Stimulated activated CD8-positive, alpha-beta memory T cell treated with anti-CD3 and anti-CD28 coated beads, Interleukin-7, amount 100 ng/mL, for 4 hours (primary cell): ENCODE results near the gene SFTPA1.
A peak's percentile ranks its signal among the peaks of the same experiment; 100 is the strongest.
"Not testable (repeated sequence)": the region's sequence is repeated elsewhere in the genome, so short reads cannot be mapped to it uniquely, and the experiment has no call there.

ENCODE experiments used
- DNase-seq, 2 donors: peaks; one replicate each; pipeline ENCODE4 v3.0.0-alpha.2; 2020; ENCODE audit warnings: low read depth in 2 of 2

The SFTPA1 gene

DNA sequence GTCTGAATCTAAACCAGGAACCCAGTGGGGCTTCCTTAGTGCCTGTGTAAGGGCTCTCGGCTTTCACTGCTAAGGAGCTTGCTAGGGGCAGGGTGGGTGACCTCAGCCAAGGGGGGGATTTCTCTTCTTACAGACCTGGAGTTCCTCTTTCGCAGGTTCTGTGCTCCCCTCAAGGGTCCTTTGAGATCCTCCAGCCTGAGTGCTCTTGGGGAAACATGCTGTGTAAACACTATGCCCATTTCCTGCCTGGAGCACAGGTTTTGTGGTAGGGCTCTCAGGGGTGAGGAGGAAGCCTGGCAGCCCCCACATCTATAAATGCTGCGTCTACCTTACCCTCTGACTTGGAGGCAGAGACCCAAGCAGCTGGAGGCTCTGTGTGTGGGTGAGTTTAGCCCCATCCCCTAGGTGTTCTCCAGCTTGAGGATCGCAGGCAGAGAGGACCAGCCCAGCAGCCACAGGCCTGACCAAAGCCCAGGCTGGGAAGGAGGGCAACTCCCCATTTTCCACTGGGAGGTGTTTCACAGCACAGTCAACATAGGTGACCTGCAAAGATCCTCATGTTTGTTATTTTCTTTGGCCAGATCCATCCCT lies at the start of gene SFTPA1:
Gene SFTPA1, plus strand, starts transcription at position 339 of the 591 bp plus-strand sequence. CDS start 887 bp downstream, outside the sequence.
- DNase-seq: no peak

DNA sequence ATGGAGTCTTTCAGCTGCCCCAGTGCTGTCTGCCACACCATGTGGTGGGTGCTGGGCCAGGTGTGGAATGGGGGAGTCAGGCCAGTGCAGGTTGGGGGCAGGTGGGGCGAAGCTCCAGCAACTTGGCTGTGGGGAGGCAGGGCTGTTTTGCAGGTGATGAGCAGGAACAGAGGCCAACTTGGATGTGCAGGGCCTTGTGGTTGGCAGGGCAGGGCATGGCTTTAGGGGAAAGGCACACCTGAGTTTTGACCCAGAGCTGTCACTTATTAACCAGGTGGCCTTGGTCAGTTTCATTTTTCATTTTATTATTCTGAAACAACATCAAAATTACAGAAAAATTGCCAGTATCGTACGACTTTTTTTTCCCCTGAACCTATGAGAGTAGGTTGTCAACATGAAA lies 49.5 kb upstream of the SFTPA1 start:
- DNase-seq: no peak

DNA sequence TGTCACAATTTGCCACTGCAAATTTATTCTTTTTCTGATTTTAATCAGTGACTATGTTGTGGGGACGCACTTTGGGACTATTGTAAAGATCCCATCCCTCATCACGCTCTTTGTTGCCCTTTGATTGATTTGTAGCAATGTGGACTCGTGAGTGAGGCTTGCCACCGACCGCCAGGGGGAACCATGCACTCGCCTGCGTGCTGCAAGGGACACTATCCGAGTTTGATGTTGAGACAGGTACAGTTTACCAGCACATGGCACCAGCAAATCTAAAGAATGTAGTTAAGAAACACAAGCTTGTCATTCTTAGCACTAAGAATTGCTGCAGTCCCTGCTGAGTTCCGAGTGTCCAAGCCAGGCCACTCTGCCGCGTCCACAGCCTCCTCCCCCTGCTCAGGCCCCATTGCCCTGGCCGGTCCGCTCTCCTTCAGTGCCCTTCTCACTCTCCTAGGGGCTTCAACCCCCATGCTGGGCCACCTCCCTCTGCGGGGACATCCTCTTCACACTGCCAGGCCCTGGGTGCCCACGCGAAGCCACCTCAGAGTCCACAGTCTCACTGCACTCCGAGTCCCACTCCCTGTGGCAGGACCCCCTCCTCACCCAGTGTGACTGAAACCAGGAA lies 48.5 kb upstream of the SFTPA1 start:
- peak; percentile 12 to 16 for DNase-seq

DNA sequence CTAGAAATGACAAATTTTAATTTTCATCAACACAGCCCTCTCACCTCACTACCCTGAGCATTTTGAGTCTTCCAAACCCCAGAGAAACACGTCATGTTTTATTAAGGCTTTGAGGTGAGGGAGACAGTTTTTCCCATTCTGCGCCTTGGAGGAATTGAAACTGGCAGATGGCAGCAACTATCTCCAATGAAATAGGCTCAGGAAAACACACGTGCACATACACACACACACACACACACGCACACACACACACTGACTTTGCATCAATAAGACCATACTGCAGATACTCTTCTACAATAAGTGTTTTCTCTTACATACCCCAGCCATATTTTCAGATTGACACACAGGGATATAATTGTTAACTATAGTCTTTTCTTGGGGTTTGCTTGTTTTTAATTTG lies 47.3 kb upstream of the SFTPA1 start:
- DNase-seq: no peak

DNA sequence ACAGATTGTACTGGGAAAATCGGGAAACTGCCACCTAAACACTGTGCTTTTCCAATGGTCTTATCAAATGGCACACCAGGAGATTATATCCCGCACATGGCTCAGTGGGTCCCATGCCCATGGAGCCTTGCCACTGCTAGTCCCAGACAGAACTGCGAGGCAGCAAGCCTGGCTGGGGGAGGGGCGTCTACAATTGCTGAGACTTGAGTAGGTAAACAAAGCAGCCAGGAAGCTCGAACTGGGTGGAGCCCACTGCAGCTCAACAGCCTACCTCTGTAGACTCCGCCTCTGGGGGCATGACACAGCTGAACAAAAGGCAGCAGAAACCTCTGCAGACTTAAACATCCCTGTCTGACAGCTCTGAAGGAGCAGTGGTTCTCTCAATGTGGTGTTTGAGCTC lies 40.1 kb upstream of the SFTPA1 start:
- DNase-seq: not testable (repeated sequence)

DNA sequence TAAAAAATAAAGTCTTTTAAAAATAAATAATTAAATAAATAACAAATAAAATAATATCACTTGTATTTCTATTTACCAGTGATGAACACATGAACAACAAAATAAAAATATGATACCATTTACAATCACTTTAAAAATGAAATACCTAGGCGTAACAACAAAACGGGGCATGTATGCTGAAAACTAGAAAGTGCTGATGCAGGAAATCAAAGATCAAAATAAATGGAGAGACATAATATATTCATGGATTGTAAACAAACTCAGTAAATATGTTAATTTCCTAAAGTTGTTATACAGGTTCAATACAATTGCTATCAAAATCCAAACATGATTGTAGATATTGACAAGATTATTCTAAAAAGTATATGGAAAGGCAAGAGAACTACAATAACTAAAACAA lies 31.4 kb upstream of the SFTPA1 start:
- DNase-seq: no peak

DNA sequence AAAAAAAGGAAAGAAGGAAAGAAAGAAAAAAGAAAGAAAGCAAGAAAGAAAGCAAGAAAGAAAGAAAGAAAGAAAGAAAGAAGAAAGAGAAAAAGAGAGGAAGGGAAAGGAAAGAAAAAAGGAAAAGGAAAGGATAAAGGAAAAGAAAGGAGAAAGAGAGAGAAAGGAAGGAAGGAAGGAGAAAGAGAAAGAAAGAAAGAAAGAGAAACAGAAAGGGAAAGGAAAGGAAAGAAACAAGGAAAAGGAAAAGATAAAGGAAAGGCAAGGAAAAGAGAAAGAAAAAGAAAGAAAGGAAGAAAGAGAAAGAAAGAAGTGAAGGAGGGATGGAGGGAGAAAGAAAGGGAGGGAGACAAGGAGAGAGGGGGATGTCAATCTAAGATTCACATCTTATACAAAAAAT lies 29.7 kb upstream of the SFTPA1 start:
- no peak for DNase-seq

DNA sequence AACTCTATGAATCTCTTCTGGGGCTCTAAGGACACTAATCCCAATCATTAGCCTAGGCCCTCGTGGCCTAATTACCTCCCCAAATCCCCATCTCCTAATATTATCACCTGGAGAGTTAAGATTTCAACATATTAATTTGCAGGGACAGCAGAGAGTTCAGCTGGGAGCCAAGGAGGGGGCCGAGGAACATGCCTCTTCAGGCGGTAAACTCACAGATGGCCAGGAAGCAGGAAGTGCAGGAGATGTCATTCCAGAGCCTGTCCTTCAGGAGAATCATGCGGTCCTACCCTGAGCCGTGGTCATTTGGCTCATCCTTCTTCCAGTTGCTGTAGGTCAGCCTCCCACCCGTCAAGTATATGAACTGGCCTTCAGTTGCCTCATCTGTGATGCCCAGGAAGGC lies 28.6 kb upstream of the SFTPA1 start:
- no peak for DNase-seq

DNA sequence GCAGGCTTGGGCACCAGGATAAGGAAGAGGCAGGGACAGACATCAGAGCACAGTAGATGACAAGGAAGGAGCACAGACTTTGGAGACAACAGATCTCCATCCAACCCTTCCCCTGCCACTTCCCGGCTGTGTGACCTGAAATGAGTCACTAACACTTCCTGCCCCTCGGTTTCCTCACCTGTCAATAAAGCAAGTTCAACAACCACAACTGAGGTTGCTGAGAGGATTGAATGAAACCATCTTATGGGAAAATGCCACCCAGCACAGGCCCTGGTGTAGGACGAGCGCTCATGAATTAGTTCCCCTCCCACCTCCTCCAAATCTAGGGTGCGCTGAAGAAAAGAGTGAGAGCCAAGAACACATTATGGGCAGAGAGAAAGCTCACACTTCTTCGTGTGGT lies 27.8 kb upstream of the SFTPA1 start:
- not testable (repeated sequence) for DNase-seq

DNA sequence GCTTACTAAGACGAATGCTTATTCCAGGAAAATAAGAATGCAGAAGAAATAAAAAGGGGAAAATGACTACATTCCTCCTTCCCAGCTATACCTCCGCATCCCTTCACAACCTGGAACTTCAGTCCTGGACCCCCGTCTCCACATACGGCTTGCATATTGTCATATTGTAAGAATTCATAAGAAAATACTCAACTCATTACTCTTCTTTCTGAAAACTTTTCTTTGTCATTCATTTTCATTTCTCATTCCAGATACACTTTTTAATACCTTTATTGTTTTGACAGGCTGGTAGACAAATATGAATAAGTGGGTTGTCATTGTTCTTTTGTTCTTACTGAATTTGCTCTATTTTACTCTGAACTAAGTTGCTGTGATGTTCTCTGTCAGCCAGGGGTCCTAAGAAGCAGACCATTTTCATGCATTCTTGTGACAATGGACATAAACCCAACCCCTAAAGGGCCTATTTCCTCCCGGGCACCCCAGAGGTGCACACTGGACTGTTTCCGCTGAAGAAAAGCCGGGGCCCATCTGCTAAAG lies 27.2 kb upstream of the SFTPA1 start:
- DNase-seq: no peak

DNA sequence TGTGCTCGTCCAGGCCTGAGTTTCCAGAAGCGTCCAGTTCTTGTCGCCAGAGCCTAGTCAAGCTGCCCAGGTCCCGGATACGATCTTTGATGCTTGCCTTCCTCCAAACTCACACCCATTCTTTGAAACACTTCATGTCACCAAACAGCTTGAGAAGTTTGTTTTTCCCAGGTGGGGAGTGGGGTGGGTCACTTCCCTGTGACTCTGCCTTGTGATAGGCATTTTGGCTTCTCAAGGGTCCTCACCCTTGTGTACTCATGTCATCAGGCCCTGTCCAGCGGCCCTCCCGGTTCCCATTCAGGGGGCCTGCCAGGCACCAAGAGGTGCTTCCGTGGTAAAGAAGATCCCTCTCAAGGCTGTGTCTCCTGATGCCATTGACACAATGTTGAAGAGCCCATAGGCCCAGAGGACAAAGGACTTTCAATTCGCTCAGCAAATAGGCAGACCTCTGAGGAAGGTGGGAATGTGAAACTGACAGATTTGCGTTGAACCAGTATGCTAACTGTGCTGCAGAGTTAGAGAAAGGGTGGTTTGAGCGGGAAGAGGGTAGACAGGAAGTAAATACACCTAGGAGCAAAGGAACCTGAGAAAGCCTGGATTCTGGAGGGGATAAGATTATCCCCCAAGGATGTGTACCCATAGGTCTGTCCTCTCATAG lies 24.7 kb upstream of the SFTPA1 start:
- DNase-seq: no peak

DNA sequence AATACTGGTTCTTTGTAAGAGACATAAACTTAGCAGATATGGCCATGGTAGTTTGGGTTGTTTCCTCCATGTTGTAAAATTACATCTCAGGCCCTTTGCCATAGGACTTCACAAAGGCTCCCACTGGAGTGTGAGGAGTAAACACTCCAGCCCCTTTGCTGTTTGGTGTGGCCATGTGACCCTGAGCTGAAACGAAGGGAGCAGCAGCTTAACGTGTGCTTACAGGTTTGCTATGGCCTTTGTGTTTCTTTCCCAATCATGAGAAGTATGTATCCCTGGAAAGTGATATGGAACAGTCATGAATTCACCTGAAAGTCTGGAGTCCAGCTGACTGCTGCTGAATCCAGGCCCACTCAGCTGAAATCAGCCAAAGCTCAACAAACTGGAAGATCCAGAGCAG lies 23.8 kb upstream of the SFTPA1 start:
- no peak for DNase-seq

DNA sequence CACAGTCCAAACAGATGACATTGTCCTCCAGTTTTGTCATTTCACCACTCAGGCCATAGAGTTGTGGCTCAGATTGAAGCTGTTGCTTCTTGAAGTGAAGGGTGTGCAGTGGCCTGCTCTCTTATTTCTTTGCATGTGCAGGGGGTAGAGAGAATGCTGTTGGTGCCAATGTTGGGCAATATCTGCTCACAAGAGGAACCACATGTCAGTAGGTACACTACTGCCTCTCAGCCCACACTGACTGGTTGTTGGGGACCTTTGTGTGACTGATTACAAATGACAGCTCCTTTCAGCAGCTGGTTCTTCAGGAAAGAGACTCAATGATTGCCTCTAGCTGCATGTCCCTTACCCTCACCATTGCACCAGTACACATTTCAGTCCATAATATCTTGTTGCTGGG lies 21.9 kb upstream of the SFTPA1 start:
- DNase-seq: no peak

DNA sequence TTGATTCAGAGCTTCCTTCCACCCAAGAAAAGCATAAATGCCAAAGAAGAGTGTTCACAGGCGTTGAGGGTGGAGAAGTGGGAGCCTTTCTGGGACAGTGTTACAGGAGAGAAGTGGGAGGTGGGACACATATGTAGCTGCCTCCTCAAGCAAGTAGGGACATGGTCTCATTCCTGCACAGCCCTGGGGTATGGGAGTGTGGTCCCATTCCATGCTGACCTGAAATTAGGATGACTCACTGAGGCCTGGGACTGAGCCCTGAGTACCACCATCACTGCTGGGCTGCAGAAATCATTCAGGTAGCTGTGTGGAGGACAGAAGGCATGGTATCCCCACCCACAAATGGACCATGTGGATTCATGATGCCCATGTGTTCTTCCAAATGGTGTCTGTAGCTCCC lies 17.4 kb upstream of the SFTPA1 start:
- no peak for DNase-seq

DNA sequence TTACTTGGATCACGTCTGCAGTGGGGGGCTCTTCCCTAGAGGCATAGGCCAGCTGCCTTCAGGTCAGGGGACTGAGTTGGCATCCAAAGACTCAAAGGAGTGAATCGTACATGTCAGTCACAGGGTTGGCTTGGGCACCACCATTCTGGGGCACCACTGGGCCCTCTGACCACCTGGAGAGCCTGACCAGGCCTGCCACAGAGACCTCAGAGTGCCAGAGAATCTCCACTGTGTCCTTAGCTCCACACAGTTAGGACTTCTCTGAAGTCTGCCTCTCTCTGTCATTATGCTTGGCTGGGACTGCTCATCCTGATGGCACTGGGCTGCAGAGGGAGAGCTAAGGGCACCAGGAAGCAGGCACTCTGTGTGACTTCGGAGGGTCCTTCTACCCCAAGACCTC lies 16.2 kb upstream of the SFTPA1 start:
- DNase-seq: not testable (repeated sequence)

DNA sequence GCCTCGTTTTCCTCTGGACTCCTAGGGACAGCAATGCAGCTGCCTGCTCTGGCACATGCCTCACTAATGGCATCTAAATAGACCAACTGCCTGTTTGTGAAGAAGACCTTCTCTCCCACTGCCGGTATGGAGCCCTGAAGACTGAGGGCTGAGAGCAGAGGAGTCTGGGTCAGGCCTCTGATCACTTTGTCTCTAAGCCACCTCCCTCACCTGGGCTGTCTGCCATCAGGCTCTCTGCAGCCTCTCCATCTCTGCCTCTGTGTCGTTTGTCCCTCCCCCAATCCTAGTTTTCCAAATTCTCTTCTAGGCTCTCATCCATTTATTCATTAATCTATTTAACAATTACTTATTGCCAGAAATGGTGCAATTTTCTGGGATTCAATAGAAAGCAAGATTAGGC lies 15.2 kb upstream of the SFTPA1 start:
- DNase-seq: no peak

DNA sequence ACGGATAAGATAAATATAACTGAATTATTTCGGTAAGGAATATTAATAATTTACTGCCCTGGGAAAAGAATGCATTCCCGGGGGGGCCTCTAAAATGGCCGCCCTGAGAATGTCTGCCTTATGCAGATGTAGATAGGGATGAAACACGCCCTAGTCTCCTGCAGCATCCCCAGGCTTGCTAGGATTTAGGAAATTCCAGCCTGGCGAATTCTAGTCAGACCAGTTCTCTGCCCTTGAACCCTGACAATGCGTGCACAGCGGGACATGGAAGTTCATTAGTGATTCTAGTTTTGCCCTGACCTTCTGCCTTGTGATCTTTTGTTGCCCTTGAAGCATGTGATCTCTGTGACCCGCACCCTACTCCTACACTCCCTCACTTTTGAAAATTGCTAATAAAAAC lies 11.1 kb upstream of the SFTPA1 start:
- not testable (repeated sequence) for DNase-seq

DNA sequence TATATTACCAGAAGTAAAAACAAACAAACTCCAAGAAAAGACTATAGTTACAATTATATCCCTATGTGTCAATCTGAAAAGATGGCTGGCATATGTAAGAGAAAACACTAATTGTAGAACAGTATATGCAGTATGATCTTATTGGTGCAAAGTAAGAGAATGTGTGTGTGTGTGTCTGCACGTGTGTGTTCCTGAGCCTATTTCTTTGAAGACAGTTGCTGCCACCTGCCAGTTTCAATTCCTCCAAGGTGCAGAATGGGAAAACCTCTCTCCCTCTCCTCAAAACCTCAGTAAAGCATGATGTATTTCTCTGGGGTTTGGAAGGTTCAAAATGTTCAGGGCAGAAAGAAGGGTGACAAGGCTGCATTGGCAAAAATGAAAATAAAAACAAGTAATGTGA lies 8.8 kb upstream of the SFTPA1 start:
- DNase-seq: no peak

DNA sequence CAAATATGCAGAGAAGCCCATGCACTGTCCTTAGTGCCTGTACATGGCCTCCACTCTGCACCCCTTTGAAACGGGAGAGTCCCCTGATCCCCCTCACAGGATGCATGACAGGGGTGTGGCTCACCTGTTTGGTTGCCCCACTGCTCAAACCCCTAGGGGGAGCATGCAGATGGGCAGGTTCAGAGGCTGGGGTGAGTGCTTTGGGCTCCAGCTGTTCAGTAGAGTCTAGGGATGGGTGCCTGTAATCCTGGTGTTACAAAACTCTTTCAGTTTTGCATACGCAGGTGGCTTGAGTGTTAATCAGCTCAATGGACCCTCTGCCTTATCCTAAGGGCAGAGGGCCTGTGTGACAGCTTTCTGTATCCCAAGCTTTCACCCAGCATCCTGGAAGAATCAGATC lies 7.8 kb upstream of the SFTPA1 start:
- no peak for DNase-seq

DNA sequence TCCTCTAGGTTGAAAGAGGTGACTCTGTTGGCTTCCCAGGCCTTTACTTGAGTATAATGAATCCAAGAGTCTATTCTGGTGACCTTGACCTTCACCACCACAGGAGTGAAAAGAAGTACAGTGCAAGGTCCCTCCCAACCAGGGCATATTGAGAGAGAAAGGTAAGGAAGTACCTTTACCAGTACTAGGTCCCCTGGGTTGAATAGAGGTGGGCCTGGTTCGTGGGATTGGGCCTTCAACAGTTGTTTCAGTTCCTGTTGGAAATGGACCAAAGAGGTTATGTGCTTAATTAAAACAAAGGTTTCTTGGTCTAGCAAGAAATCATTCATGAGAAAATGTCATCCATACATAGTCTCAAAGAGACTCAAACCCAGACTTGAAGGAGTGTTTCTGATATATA lies 6.4 kb upstream of the SFTPA1 start:
- no peak for DNase-seq

DNA sequence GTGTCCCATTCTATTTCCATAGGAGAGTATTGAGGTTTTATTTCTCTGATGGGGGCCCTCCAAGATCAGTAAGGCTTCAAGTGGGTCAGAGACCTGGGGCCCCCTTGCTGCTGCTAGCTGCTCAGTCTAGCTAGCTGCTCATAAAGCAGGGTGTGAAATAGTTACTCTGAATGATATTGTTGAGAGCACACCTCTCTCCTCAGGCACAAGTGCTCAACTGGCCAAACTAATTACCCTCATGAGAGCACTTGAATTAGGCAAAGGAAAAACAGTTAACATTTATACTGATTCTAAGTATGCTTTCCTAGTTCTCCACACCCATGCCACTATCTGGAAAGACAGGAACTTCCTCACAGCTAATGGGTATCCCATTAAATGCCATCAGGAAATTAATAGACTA lies 5.4 kb upstream of the SFTPA1 start:
- DNase-seq: no peak

DNA sequence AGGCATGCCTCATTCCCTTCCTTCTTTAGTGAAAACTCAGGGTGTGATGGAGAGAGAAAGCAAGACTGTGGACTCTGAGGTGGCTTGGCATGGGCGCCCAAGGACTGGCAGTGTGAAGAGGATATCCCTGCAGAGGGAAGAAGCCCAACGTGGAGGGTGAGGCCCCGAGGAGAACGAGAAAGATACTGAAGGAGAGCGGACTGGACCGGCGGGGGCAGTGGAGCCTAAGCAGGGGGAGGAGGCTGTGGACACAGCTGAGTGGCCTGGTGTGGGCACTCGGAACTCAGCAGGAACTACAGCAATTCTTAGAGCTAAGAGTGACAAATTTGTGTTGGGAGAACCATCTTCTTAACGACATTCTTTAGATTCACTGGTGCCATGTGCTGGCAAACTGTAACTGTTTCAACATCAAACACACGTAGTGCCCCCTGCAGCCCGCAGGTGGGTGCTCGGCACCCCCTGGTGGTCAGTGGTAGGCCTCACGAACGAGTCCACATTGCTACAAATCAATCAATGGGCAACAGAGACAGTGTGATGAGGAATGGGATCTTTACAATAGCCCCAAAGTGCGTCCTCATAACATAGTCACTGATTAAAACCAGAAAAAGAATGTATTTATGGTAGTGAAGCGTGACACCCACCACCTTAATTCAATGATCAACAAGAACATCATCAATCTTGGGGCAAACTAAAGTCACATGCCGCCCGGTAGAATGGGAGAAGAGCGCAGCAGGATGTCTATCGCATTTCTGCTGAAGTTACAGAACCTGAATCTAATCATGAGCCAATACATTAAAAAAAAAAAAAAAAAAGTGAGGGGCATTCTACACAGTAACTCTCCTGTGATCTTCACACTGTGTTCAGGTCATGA lies 2.0 kb upstream of the SFTPA1 start:
- no peak for DNase-seq
